GM12878 (cell line): ENCODE results near the gene SUV39H1. TPM values are rescaled to one million over a fixed set of nuclear protein-coding genes. Genes with fewer than 3 reads are reported as not detected.

ENCODE experiments used
- ATAC-seq: fragments of 200-7000 bp; cut with Tn5 transposase; 3 replicates; pipeline ENCODE4 v1.9.1; 2020; ENCODE audit warnings: mild to moderate bottlenecking, moderate library complexity
- BruUV-seq: library from RNA; stranded (reverse); fragments of 400-500 nt; replicated peaks from 2 replicates; lab custom pipeline; 2021; lab: Mats Ljungman, UMichigan
- CTCF ChIA-PET: fragments of 300-600 bp; sonication (Branson Sonifier 250); formaldehyde crosslinking; extraction: SDS; loops from one replicate; lab custom pipeline; 2021; ENCODE audit warnings: inconsistent platforms; lab: Yijun Ruan, JAX
- POLR2A ChIA-PET: fragments of 350-600 bp; formaldehyde crosslinking; extraction: SDS; loops from one replicate; lab custom pipeline; 2021; ENCODE audit warnings: inconsistent platforms; lab: Charles Lee
- RAD21 ChIA-PET: fragments of 300-600 bp; sonication (Branson Sonifier 250); formaldehyde crosslinking; loops from one replicate; lab custom pipeline; 2023; ENCODE audit warnings: antibody characterized with exemption; ENCODE audit not compliant: unreplicated experiment; lab: Charles Lee
- SMC1A ChIA-PET: fragments of 300-600 bp; sonication (Branson Sonifier 250); formaldehyde crosslinking; loops from one replicate; lab custom pipeline; 2023; ENCODE audit not compliant: unreplicated experiment, uncharacterized antibody; lab: Charles Lee
- DNase-seq: peaks from one replicate; pipeline ENCODE4 v3.0.0-alpha.2; 2011; ENCODE audit warnings: low read depth, low spot score
- FAIRE-seq: peaks from 3 replicates; lab custom pipeline; 2011; peaks lifted over from hg19 to GRCh38; lab: Jason Lieb, UNC
- H2AFZ ChIP-seq: 2 replicates; pipeline ENCODE4 v1.6.0; 2011; ENCODE audit warnings: low read depth, low read length, control low read depth; ENCODE audit not compliant: control insufficient read depth
- H3K27ac ChIP-seq: 2 replicates; pipeline ENCODE4 v1.5.1; 2011; ENCODE audit warnings: control low read depth; ENCODE audit not compliant: control insufficient read depth, insufficient read depth
- H3K27me3 ChIP-seq, 2 experiments: replicated peaks in 1 of 2; 2 replicates each; pipeline versions ENCODE4 v1.6.0 to v1.6.1; 2011; ENCODE audit warnings: low read length in 1 of 2; ENCODE audit not compliant: control insufficient read depth in 2 of 2, insufficient read depth in 2 of 2
- H3K36me3 ChIP-seq, 2 experiments: 2 replicates each; pipeline ENCODE4 v1.5.1; 2011; ENCODE audit warnings: low read length in 1 of 2; ENCODE audit not compliant: control insufficient read depth in 2 of 2, insufficient read depth in 2 of 2
- H3K4me1 ChIP-seq: 2 replicates; pipeline ENCODE4 v1.6.1; 2011; ENCODE audit warnings: mild to moderate bottlenecking, low read length, moderate library complexity, mixed read lengths; ENCODE audit not compliant: control insufficient read depth, insufficient read depth
- H3K4me2 ChIP-seq: 2 replicates; pipeline ENCODE4 v1.6.0; 2011; ENCODE audit warnings: control low read depth; ENCODE audit not compliant: control insufficient read depth, insufficient read depth
- H3K4me3 ChIP-seq: fragments of 200-600 bp; sonication (generic); 2 replicates; pipeline ENCODE4 v1.5.1; 2016
- H3K79me2 ChIP-seq: 2 replicates; pipeline ENCODE4 v1.6.0; 2011; ENCODE audit warnings: low read length; ENCODE audit not compliant: control insufficient read depth, insufficient read depth
- H3K9ac ChIP-seq: 2 replicates; pipeline ENCODE4 v1.8.0; 2011; ENCODE audit warnings: low read length, control low read depth, mixed read lengths; ENCODE audit not compliant: control insufficient read depth, insufficient read depth
- H3K9me3 ChIP-seq: replicated peaks from 3 replicates; pipeline ENCODE4 v1.5.1; 2011; ENCODE audit warnings: mild to moderate bottlenecking, low read length; ENCODE audit not compliant: control insufficient read depth, insufficient read depth
- H4K20me1 ChIP-seq: 2 replicates; pipeline ENCODE4 v1.6.0; 2011; ENCODE audit not compliant: control insufficient read depth, insufficient read depth
- BCL11A ChIP-seq: IDR thresholded peaks from 2 replicates; pipeline ENCODE4 v1.6.1; 2011; ENCODE audit warnings: low read depth, low read length
- DPF2 ChIP-seq: fragments of 450-650 bp; IDR thresholded peaks from 2 replicates; pipeline ENCODE4 v1.6.1; 2017; ENCODE audit warnings: mild to moderate bottlenecking
- HCFC1 ChIP-seq: fragments of 150-350 bp; IDR thresholded peaks from 2 replicates; pipeline ENCODE4 v1.6.1; 2014; ENCODE audit warnings: low read length
- HDAC2 ChIP-seq: fragments of 200-600 bp; sonication (generic); IDR thresholded peaks from 2 replicates; pipeline ENCODE4 v1.6.1; 2017
- IKZF2 ChIP-seq, 2 experiments: fragments of 450-650 bp; IDR thresholded peaks; 2 replicates each; pipeline ENCODE4 v1.6.1; 2017; ENCODE audit warnings: mild to moderate bottlenecking in 2 of 2, moderate library complexity in 2 of 2
- NFXL1 ChIP-seq: fragments of 450-650 bp; IDR thresholded peaks from 2 replicates; pipeline ENCODE4 v1.6.1; 2017; ENCODE audit warnings: antibody characterized with exemption, mild to moderate bottlenecking, borderline replicate concordance
- NKRF ChIP-seq: fragments of 450-650 bp; conservative IDR thresholded peaks from 2 replicates; pipeline ENCODE4 v1.6.1; 2017; ENCODE audit warnings: mild to moderate bottlenecking, moderate library complexity
- RELA ChIP-seq: fragments of 450-650 bp; IDR thresholded peaks from 2 replicates; pipeline ENCODE4 v1.8.0; 2014; ENCODE audit warnings: borderline replicate concordance; ENCODE audit not compliant: partially characterized antibody
- SREBF1 ChIP-seq: IDR thresholded peaks from 2 replicates; pipeline ENCODE4 v1.6.1; 2012; ENCODE audit warnings: mild to moderate bottlenecking, low read length
- TARDBP ChIP-seq: IDR thresholded peaks from 2 replicates; pipeline ENCODE4 v1.6.1; 2016; ENCODE audit warnings: borderline replicate concordance
- TBL1XR1 ChIP-seq: IDR thresholded peaks from 2 replicates; pipeline ENCODE4 v1.6.1; 2012; ENCODE audit warnings: low read depth, low read length, improper control_type of control experiment
- USF2 ChIP-seq: IDR thresholded peaks from 2 replicates; pipeline ENCODE4 v1.6.1; 2011; ENCODE audit warnings: low read depth, low read length, improper control_type of control experiment, borderline replicate concordance
- YBX1 ChIP-seq: fragments of 450-650 bp; IDR thresholded peaks from 2 replicates; pipeline ENCODE4 v1.6.1; 2016; ENCODE audit warnings: antibody characterized with exemption
- WGBS: methylation state at CpG from one replicate; pipeline ENCODE4 v1.1.6; 2016; ENCODE audit warnings: low lambda C conversion rate; ENCODE audit not compliant: insufficient replicate concordance, insufficient coverage; ENCODE audit errors: missing lambda C conversion rate; 5-methylcytosine and 5-hydroxymethylcytosine counted together
- in situ Hi-C: fragments of 300-500 bp; cut with MboI; formaldehyde crosslinking; loops from 9 replicates; pipeline ENCODE4 v1.14.3; 2018; ENCODE audit warnings: mixed read lengths
- intact Hi-C: fragments of 100-400 bp; cut with micrococcal nuclease; formaldehyde crosslinking; loops from one replicate; pipeline ENCODE4 v1.14.2; 2022; ENCODE audit not compliant: unreplicated experiment
- polyA plus RNA-seq, 11 experiments: library from polyadenylated mRNA; depleted of rRNA in 4 of 11; unstranded in 6 of 11; stranded (reverse) in 5 of 11; fragments of >200 nt; fragmentation: Nextera tagmentation in 4 of 11; fragmentation: Illumina TruSeq in 1 of 11; extraction: Ambion mirVana in 4 of 11; extraction: Trizol in 1 of 11; gene quantifications; 1 replicate in 1 of 11; 2 replicates in 10 of 11; pipeline versions ENCODE4 v1.2.1 to v1.2.3, GENCODE V29; 2011 to 2016; ENCODE audit warnings: inconsistent platforms in 2 of 11, missing spikeins in 2 of 11, low read depth in 1 of 11
- total RNA-seq, 4 experiments: library from RNA; depleted of rRNA in 3 of 4; stranded (reverse); fragments of >200 nt in 3 of 4; fragmentation: Illumina TruSeq in 1 of 4; extraction: Trizol in 1 of 4; gene quantifications; 2 replicates each; pipeline versions ENCODE4 v1.2.1 to v1.2.3, GENCODE V29; 2013 to 2021

Gene SUV39H1
- total and polyA plus RNA-seq, 10 of the 15 experiments (the other 5 are each of a cell fraction or from before 2014, with no cell fraction given), result 4.9 to 33.2 (median 17.1) TPM

GRCh38 chrX:48713847-48714246 lies 17.3 kb downstream of the SUV39H1 start (continued):
- TF ChIP-seq NKRF, result no peak
- TF ChIP-seq RELA, result no peak

- H3K27ac ChIP-seq, result no peak overlapping the region
- POLR2A ChIA-PET, result no interaction called here
- no peaks in the 10 kb centered on the region; the same call in 2 of the 3 replicates for H3K9me3 ChIP-seq
- H3K4me2 ChIP-seq, result no peak overlapping the region
- WGBS, result 66% methylated on average over 5 of the region's 5 CpGs
- CTCF ChIA-PET, result no interaction called here
- RAD21 ChIA-PET, result no interaction called here
- no peaks in the 10 kb centered on the region for H4K20me1 ChIP-seq
- no peaks in the 10 kb centered on the region for H3K27me3 ChIP-seq
- H3K4me1 ChIP-seq, result no peaks in the 10 kb centered on the region
- no TSS peak for BruUV-seq
- ATAC-seq (no peak), FAIRE-seq (no peak), DNase-seq (no peak)
- SMC1A ChIA-PET, result no interaction called here
- no peak overlapping the region for H2AFZ ChIP-seq
- TF ChIP-seq USF2, result no peak
- no peak for TF ChIP-seq TBL1XR1
- TF ChIP-seq YBX1, result no peak
- TF ChIP-seq NFXL1, result no peak
- no peak for TF ChIP-seq HCFC1
- no peak for TF ChIP-seq TARDBP
- TF ChIP-seq HDAC2, result no peak
- no peak for TF ChIP-seq DPF2
- TF ChIP-seq BCL11A, result no peak
- TF ChIP-seq SREBF1, result no peak
- TF ChIP-seq IKZF2 (IDR thresholded peaks at IDR 0.05), result no peak
- H3K36me3 ChIP-seq, result no peaks in the 10 kb centered on the region
- no peaks in the 10 kb centered on the region for H3K79me2 ChIP-seq
- no peak overlapping the region for H3K9ac ChIP-seq
- no peak overlapping the region for H3K4me3 ChIP-seq
- in situ Hi-C loops (no loop called here), intact Hi-C loops (no loop called here)
Measured at GRCh38 chrX:48714573-48714972, 18.0 kb downstream of the SUV39H1 start.
